Activated effector memory CD4-positive, alpha-beta T cell treated with anti-CD3 and anti-CD28 coated beads, Interleukin-2, amount 50 U/mL, for 16 hours (primary cell): Measurements from ENCODE around the gene SLC7A14.

Source experiments
- DNase-seq: peaks from one replicate; pipeline ENCODE4 v3.0.0-alpha.2; 2020

Gene SLC7A14

GRCh38 chr3:170424879-170425278 lies 161.0 kb downstream of the SLC7A14 start:
- DNase-seq = no peak

- DNase-seq = no peak
Observed at GRCh38 chr3:170423001-170423615, 162.8 kb downstream of the SLC7A14 start.

GRCh38 chr3:170421758-170422157 lies 164.1 kb downstream of the SLC7A14 start:
- no peak for DNase-seq

GRCh38 chr3:170421111-170421641 lies 164.7 kb downstream of the SLC7A14 start:
- DNase-seq = no peak

- DNase-seq = no peak
Observed at GRCh38 chr3:170420307-170420821, 165.5 kb downstream of the SLC7A14 start.

GRCh38 chr3:170419557-170420087 lies 166.3 kb downstream of the SLC7A14 start:
- no peak for DNase-seq

GRCh38 chr3:170418422-170419398 lies 167.2 kb downstream of the SLC7A14 start, which contains the start of gene CLDN11:
Gene CLDN11 (plus strand): TSS chr3:170418868. CDS start chr3:170419067, 199 bp downstream.
- DNase-seq = no peak

GRCh38 chr3:170417090-170417489 lies 168.8 kb downstream of the SLC7A14 start:
- no peak for DNase-seq

- DNase-seq = peak; percentile 68
Observed at GRCh38 chr3:170414202-170414663, 171.6 kb downstream of the SLC7A14 start.

- no peak for DNase-seq
Observed at GRCh38 chr3:170413291-170413690, 172.6 kb downstream of the SLC7A14 start.

GRCh38 chr3:170410428-170411029 lies 175.3 kb downstream of the SLC7A14 start:
- DNase-seq = no peak
